ENCODE results near the gene SETBP1.

SETBP1 gene

DNA sequence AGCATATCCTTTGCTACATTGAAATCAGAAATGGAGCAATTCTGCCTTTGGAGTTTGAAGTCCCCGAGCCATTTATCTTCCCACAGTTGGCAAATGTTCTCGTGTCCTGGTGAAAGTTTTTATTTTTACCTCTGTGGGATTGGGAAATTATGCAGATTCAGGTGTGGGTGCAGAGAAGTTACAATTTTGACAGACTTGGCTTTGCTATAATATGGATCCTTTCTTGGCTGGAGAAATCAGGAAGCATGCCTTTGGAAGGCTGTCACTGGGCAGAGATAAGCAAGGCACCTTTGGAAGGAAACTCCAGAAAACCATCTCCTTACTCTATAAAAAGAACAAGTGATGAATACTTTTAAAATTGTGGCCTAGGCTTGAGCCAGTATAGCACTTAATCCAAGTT, 278.3 kb downstream of the SETBP1 start:
- no peak overlapping the region for H2BK120ac ChIP-seq (ENCODE audit: low read depth, low read length)
- no peak overlapping the region for H3K23ac ChIP-seq (ENCODE audit: low read length)
- no peaks in the 10 kb centered on the region for H3K27me3 ChIP-seq (ENCODE audit: insufficient read depth, low read length, poor library complexity)
- H3K27ac ChIP-seq (ENCODE audit: low read depth, low read length), result no peak overlapping the region
- no CpG with 5 or more reads among the region's 2 CpGs for WGBS (ENCODE audit: extremely low coverage, insufficient coverage, low lambda C conversion rate)
- no peak for DNase-seq
- H2BK5ac ChIP-seq (ENCODE audit: low read length), result no peak overlapping the region
- no peak overlapping the region for H3K9ac ChIP-seq (ENCODE audit: low read length)
- H3K4me1 ChIP-seq (ENCODE audit: control insufficient read depth, low read depth, low read length), result no peaks in the 10 kb centered on the region
- no peaks in the 10 kb centered on the region for H3K36me3 ChIP-seq (ENCODE audit: control insufficient read depth, insufficient read depth, low read length)
- H3K79me1 ChIP-seq (ENCODE audit: low read length), result no peaks in the 10 kb centered on the region
- H3K4me3 ChIP-seq (ENCODE audit: low read length), result no peak overlapping the region
- H3K4ac ChIP-seq (ENCODE audit: low read depth, low read length), result no peak overlapping the region
- no peak overlapping the region for H4K8ac ChIP-seq (ENCODE audit: low read depth, low read length)
- H4K5ac ChIP-seq (ENCODE audit: low read length), result no peak overlapping the region
- H3K56ac ChIP-seq (ENCODE audit: low read length), result no peak overlapping the region
- no peaks in the 10 kb centered on the region for H3K79me2 ChIP-seq (ENCODE audit: control insufficient read depth, insufficient read depth, low read length)
- no peak overlapping the region for H2AK5ac ChIP-seq (ENCODE audit: low read length)
- no peak overlapping the region for H2BK15ac ChIP-seq (replicated peaks; ENCODE audit: low read depth)
- H3K4me2 ChIP-seq (ENCODE audit: low read length), result no peak overlapping the region
- H3K18ac ChIP-seq (ENCODE audit: low read length), result no peak overlapping the region

DNA sequence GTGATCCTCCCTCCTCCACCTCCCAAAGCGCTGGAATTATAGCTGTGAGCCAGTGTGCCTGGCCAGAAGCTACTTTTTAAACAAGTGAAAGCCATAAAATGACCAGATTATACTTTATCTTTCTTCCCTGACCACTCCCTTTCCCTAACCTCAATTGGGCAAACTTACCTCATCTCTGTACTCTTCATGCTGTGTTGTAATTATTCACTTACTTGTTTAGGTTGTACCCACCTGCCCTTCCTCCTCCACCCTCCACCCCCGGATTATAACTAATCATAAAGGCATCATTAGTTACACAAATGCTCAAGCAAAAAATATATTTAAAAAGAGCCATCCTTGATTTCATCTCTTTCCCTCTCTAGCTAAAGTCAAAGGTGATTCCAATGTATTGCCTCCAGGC, 279.9 kb downstream of the SETBP1 start:
- Histone ChIP-seq H3K9ac (ENCODE audit: low read length) (no peak overlapping the region), H3K56ac (ENCODE audit: low read length) (no peak overlapping the region), H3K79me1 (ENCODE audit: low read length) (no peaks in the 10 kb centered on the region), H4K5ac (ENCODE audit: low read length) (no peak overlapping the region), H3K27ac (ENCODE audit: low read depth, low read length) (no peak overlapping the region), H3K36me3 (ENCODE audit: control insufficient read depth, insufficient read depth, low read length) (no peaks in the 10 kb centered on the region), H2AK5ac (ENCODE audit: low read length) (no peak overlapping the region), H3K4me1 (ENCODE audit: control insufficient read depth, low read depth, low read length) (no peaks in the 10 kb centered on the region), H3K27me3 (ENCODE audit: insufficient read depth, low read length, poor library complexity) (no peaks in the 10 kb centered on the region), H3K23ac (ENCODE audit: low read length) (no peak overlapping the region), H2BK120ac (ENCODE audit: low read depth, low read length) (no peak overlapping the region), H3K4me3 (ENCODE audit: low read length) (no peak overlapping the region), H2BK5ac (ENCODE audit: low read length) (no peak overlapping the region), H3K4ac (ENCODE audit: low read depth, low read length) (no peak overlapping the region), H2BK15ac (replicated peaks; ENCODE audit: low read depth) (no peak overlapping the region), H3K18ac (ENCODE audit: low read length) (no peak overlapping the region), H3K79me2 (ENCODE audit: control insufficient read depth, insufficient read depth, low read length) (no peaks in the 10 kb centered on the region), H4K8ac (ENCODE audit: low read depth, low read length) (no peak overlapping the region), H3K4me2 (ENCODE audit: low read length) (no peak overlapping the region)
- no CpG with 5 or more reads among the region's 2 CpGs for WGBS (ENCODE audit: extremely low coverage, insufficient coverage, low lambda C conversion rate)
- no peak for DNase-seq

- H3K18ac ChIP-seq (ENCODE audit: low read length), result no peak overlapping the region
- no peak overlapping the region for H4K8ac ChIP-seq (ENCODE audit: low read depth, low read length)
- no peaks in the 10 kb centered on the region for H3K4me1 ChIP-seq (ENCODE audit: control insufficient read depth, low read depth, low read length)
- H2BK120ac ChIP-seq (ENCODE audit: low read depth, low read length), result no peak overlapping the region
- H3K56ac ChIP-seq (ENCODE audit: low read length), result no peak overlapping the region
- no peak overlapping the region for H2AK5ac ChIP-seq (ENCODE audit: low read length)
- H4K5ac ChIP-seq (ENCODE audit: low read length), result no peak overlapping the region
- H3K36me3 ChIP-seq (ENCODE audit: control insufficient read depth, insufficient read depth, low read length), result no peaks in the 10 kb centered on the region
- no peak overlapping the region for H2BK5ac ChIP-seq (ENCODE audit: low read length)
- no CpG with 5 or more reads among the region's 3 CpGs for WGBS (ENCODE audit: extremely low coverage, insufficient coverage, low lambda C conversion rate)
- H3K79me2 ChIP-seq (ENCODE audit: control insufficient read depth, insufficient read depth, low read length), result no peaks in the 10 kb centered on the region
- H3K27me3 ChIP-seq (ENCODE audit: insufficient read depth, low read length, poor library complexity), result no peaks in the 10 kb centered on the region
- no peak overlapping the region for H3K4me2 ChIP-seq (ENCODE audit: low read length)
- no peak overlapping the region for H3K27ac ChIP-seq (ENCODE audit: low read depth, low read length)
- H3K9ac ChIP-seq (ENCODE audit: low read length), result no peak overlapping the region
- no peak overlapping the region for H2BK15ac ChIP-seq (replicated peaks; ENCODE audit: low read depth)
- no peak overlapping the region for H3K4ac ChIP-seq (ENCODE audit: low read depth, low read length)
- no peaks in the 10 kb centered on the region for H3K79me1 ChIP-seq (ENCODE audit: low read length)
- no peak for DNase-seq
- no peak overlapping the region for H3K23ac ChIP-seq (ENCODE audit: low read length)
- no peak overlapping the region for H3K4me3 ChIP-seq (ENCODE audit: low read length)
Measured at GRCh38 chr18:44961288-44961995, 280.8 kb downstream of the SETBP1 start.

DNA sequence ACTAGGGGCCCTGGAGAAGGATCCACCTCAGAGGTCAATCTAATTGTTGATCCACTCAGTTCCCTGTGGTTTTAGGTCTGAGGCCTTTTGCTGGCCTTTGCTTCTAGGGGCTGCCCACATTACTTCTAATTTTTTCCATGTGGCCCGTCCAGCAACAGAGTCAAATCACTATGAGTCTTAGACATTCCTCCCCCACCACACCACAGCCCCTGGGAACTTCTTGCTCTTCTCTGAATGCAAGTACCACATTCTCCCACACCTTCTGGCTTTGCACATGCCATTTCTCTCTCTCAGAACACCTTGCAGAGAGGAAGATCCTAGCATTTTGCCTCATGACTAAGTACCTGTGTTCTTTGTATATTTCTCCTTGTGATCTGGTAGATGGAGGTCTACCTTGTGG, 286.9 kb downstream of the SETBP1 start:
- no peak overlapping the region for H2BK15ac ChIP-seq (replicated peaks; ENCODE audit: low read depth)
- H3K27me3 ChIP-seq (ENCODE audit: insufficient read depth, low read length, poor library complexity), result no peaks in the 10 kb centered on the region
- H4K8ac ChIP-seq (ENCODE audit: low read depth, low read length), result no peak overlapping the region
- DNase-seq, result no peak
- H3K4me1 ChIP-seq (ENCODE audit: control insufficient read depth, low read depth, low read length), result no peaks in the 10 kb centered on the region
- no peak overlapping the region for H3K27ac ChIP-seq (ENCODE audit: low read depth, low read length)
- H3K23ac ChIP-seq (ENCODE audit: low read length), result no peak overlapping the region
- H3K56ac ChIP-seq (ENCODE audit: low read length), result no peak overlapping the region
- no peak overlapping the region for H2AK5ac ChIP-seq (ENCODE audit: low read length)
- no peak overlapping the region for H2BK120ac ChIP-seq (ENCODE audit: low read depth, low read length)
- H3K36me3 ChIP-seq (ENCODE audit: control insufficient read depth, insufficient read depth, low read length), result no peaks in the 10 kb centered on the region
- no peak overlapping the region for H3K18ac ChIP-seq (ENCODE audit: low read length)
- H3K4me3 ChIP-seq (ENCODE audit: low read length), result no peak overlapping the region
- H4K5ac ChIP-seq (ENCODE audit: low read length), result no peak overlapping the region
- no peaks in the 10 kb centered on the region for H3K79me2 ChIP-seq (ENCODE audit: control insufficient read depth, insufficient read depth, low read length)
- H3K9ac ChIP-seq (ENCODE audit: low read length), result no peak overlapping the region
- no peak overlapping the region for H2BK5ac ChIP-seq (ENCODE audit: low read length)
- WGBS (ENCODE audit: extremely low coverage, insufficient coverage, low lambda C conversion rate), result no CpG with 5 or more reads among the region's 1 CpG
- H3K79me1 ChIP-seq (ENCODE audit: low read length), result no peaks in the 10 kb centered on the region
- no peak overlapping the region for H3K4me2 ChIP-seq (ENCODE audit: low read length)
- H3K4ac ChIP-seq (ENCODE audit: low read depth, low read length), result no peak overlapping the region

DNA sequence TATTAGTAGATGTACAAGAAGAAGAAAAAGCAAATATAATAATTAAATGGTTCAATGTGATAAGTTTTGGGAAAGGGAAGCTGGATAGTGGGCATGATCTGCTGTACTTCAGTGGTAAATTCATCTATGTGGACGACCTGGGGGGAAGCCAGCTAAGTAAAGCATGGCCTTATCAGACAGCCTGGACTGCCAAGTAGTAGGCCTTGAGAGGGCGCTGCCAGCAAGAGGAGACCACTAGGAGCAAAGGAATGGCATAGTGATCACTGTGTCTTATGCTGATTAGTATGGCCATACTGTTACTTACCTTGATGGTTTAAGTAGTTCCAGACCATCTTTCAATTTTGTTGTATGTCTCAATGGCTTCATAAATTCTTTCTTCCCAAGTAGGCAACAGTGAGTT, 287.6 kb downstream of the SETBP1 start:
- no peaks in the 10 kb centered on the region for H3K27me3 ChIP-seq (ENCODE audit: insufficient read depth, low read length, poor library complexity)
- no peak overlapping the region for H4K5ac ChIP-seq (ENCODE audit: low read length)
- no peaks in the 10 kb centered on the region for H3K4me1 ChIP-seq (ENCODE audit: control insufficient read depth, low read depth, low read length)
- no peak overlapping the region for H2BK5ac ChIP-seq (ENCODE audit: low read length)
- peak; percentile 53 for DNase-seq
- no peaks in the 10 kb centered on the region for H3K36me3 ChIP-seq (ENCODE audit: control insufficient read depth, insufficient read depth, low read length)
- no peak overlapping the region for H4K8ac ChIP-seq (ENCODE audit: low read depth, low read length)
- H3K23ac ChIP-seq (ENCODE audit: low read length), result no peak overlapping the region
- H3K4ac ChIP-seq (ENCODE audit: low read depth, low read length), result no peak overlapping the region
- no peak overlapping the region for H3K27ac ChIP-seq (ENCODE audit: low read depth, low read length)
- H3K9ac ChIP-seq (ENCODE audit: low read length), result no peak overlapping the region
- no peak overlapping the region for H3K56ac ChIP-seq (ENCODE audit: low read length)
- no peak overlapping the region for H3K18ac ChIP-seq (ENCODE audit: low read length)
- no peak overlapping the region for H2AK5ac ChIP-seq (ENCODE audit: low read length)
- H3K4me3 ChIP-seq (ENCODE audit: low read length), result no peak overlapping the region
- no peak overlapping the region for H2BK120ac ChIP-seq (ENCODE audit: low read depth, low read length)
- H3K79me1 ChIP-seq (ENCODE audit: low read length), result no peaks in the 10 kb centered on the region
- no peak overlapping the region for H2BK15ac ChIP-seq (replicated peaks; ENCODE audit: low read depth)
- H3K79me2 ChIP-seq (ENCODE audit: control insufficient read depth, insufficient read depth, low read length), result no peaks in the 10 kb centered on the region
- no CpG with 5 or more reads among the region's 2 CpGs for WGBS (ENCODE audit: extremely low coverage, insufficient coverage, low lambda C conversion rate)
- no peak overlapping the region for H3K4me2 ChIP-seq (ENCODE audit: low read length)

GRCh38 chr18:44969214-44969795, 288.6 kb downstream of the SETBP1 start:
- Histone ChIP-seq H3K9ac (ENCODE audit: low read length) (no peak overlapping the region), H3K4me3 (ENCODE audit: low read length) (no peak overlapping the region), H3K36me3 (ENCODE audit: control insufficient read depth, insufficient read depth, low read length) (no peaks in the 10 kb centered on the region), H3K56ac (ENCODE audit: low read length) (no peak overlapping the region), H3K4ac (ENCODE audit: low read depth, low read length) (no peak overlapping the region), H3K18ac (ENCODE audit: low read length) (no peak overlapping the region), H4K5ac (ENCODE audit: low read length) (no peak overlapping the region), H2BK5ac (ENCODE audit: low read length) (no peak overlapping the region), H3K4me2 (ENCODE audit: low read length) (no peak overlapping the region), H3K4me1 (ENCODE audit: control insufficient read depth, low read depth, low read length) (peaks cover 2% of the 10 kb centered on the region), H3K79me2 (ENCODE audit: control insufficient read depth, insufficient read depth, low read length) (no peaks in the 10 kb centered on the region), H2BK120ac (ENCODE audit: low read depth, low read length) (no peak overlapping the region), H3K27ac (ENCODE audit: low read depth, low read length) (no peak overlapping the region), H3K23ac (ENCODE audit: low read length) (no peak overlapping the region), H3K27me3 (ENCODE audit: insufficient read depth, low read length, poor library complexity) (no peaks in the 10 kb centered on the region), H2AK5ac (ENCODE audit: low read length) (no peak overlapping the region), H3K79me1 (ENCODE audit: low read length) (no peaks in the 10 kb centered on the region), H4K8ac (ENCODE audit: low read depth, low read length) (no peak overlapping the region), H2BK15ac (replicated peaks; ENCODE audit: low read depth) (no peak overlapping the region)
- no peak for DNase-seq
- no CpG with 5 or more reads among the region's 5 CpGs for WGBS (ENCODE audit: extremely low coverage, insufficient coverage, low lambda C conversion rate)

Data from mesendoderm (in vitro differentiated cells).